SK-N-SH (cell line): ENCODE data around the gene CDK14. TPM values are rescaled to one million over a fixed set of nuclear protein-coding genes. Genes with fewer than 3 reads are reported as not detected.

Experiments used
- CTCF ChIA-PET: fragments of 300-600, 350-600 bp; formaldehyde crosslinking; extraction: SDS; loops from one replicate; lab custom pipeline; 2021; lab: Yijun Ruan, JAX
- POLR2A ChIA-PET: fragments of 350-600 bp; sonication (Branson Sonifier 250); formaldehyde crosslinking; extraction: SDS; loops from one replicate; lab custom pipeline; 2020; ENCODE audit warnings: antibody characterized with exemption, inconsistent platforms; lab: Yijun Ruan, JAX
- DNase-seq: peaks from one replicate; pipeline ENCODE4 v3.0.0; 2012
- H2AFZ ChIP-seq: fragments of 200-600 bp; sonication (generic); 2 replicates; pipeline ENCODE4 v1.8.1; 2016; ENCODE audit warnings: antibody characterized with exemption, mild to moderate bottlenecking, low read depth
- H3F3A ChIP-seq: fragments of 200-600 bp; sonication (generic); replicated peaks from 2 replicates; pipeline ENCODE3; 2016; ENCODE audit warnings: antibody characterized with exemption, mild to moderate bottlenecking; ENCODE audit not compliant: insufficient read depth
- H3K27ac ChIP-seq, 2 experiments: fragments of 200-500 bp in 1 of 2; fragments of 200-600 bp in 1 of 2; sonication (Bioruptor generic) in 1 of 2; sonication (generic), shearing (Covaris generic) in 1 of 2; 2 replicates each; pipeline versions ENCODE4 v1.5.1 to v1.6.1; 2014 to 2016; ENCODE audit warnings: low read depth in 2 of 2, inconsistent platforms in 1 of 2, low read length in 1 of 2, mild to moderate bottlenecking in 1 of 2, mixed read lengths in 1 of 2
- H3K27me3 ChIP-seq: fragments of 200-600 bp; sonication (generic), shearing (Covaris generic); 2 replicates; pipeline ENCODE4 v1.6.1; 2016; ENCODE audit warnings: mixed run types; ENCODE audit not compliant: insufficient read depth
- H3K36me3 ChIP-seq, 2 experiments: fragments of 200-500 bp in 1 of 2; fragments of 200-600 bp in 1 of 2; sonication (Bioruptor generic) in 1 of 2; sonication (generic) in 1 of 2; replicated peaks in 1 of 2; 2 replicates each; pipeline versions ENCODE3 to v1.5.1; 2014 to 2016; ENCODE audit warnings: low read length in 1 of 2, mild to moderate bottlenecking in 1 of 2; ENCODE audit not compliant: insufficient read depth in 2 of 2, control insufficient read depth in 1 of 2
- H3K4me1 ChIP-seq, 2 experiments: fragments of 200-500 bp in 1 of 2; fragments of 200-600 bp in 1 of 2; sonication (Bioruptor generic) in 1 of 2; sonication (generic), shearing (Covaris generic) in 1 of 2; 2 replicates each; pipeline versions ENCODE4 v1.5.1 to v1.6.1; 2014 to 2016; ENCODE audit warnings: low read depth in 1 of 2, low read length in 1 of 2, mixed run types in 1 of 2; ENCODE audit not compliant: insufficient read depth in 2 of 2, control insufficient read depth in 1 of 2
- H3K4me2 ChIP-seq: fragments of 200-600 bp; sonication (generic), shearing (Covaris generic); 2 replicates; pipeline ENCODE4 v1.6.1; 2017; ENCODE audit warnings: mixed run types
- H3K4me3 ChIP-seq, 2 experiments: fragments of 200-500 bp in 1 of 2; fragments of 200-600 bp in 1 of 2; sonication (Bioruptor generic) in 1 of 2; sonication (generic), shearing (Covaris generic) in 1 of 2; 2 replicates each; pipeline versions ENCODE4 v1.5.1 to v1.8.1; 2014 to 2016; ENCODE audit warnings: low read depth in 2 of 2, inconsistent platforms in 1 of 2, low read length in 1 of 2, mild to moderate bottlenecking in 1 of 2, mixed read lengths in 1 of 2, moderate library complexity in 1 of 2
- H3K79me2 ChIP-seq: fragments of 200-600 bp; sonication (generic); 2 replicates; pipeline ENCODE4 v1.8.1; 2017; ENCODE audit warnings: mild to moderate bottlenecking; ENCODE audit not compliant: insufficient read depth
- H3K9ac ChIP-seq: fragments of 200-600 bp; sonication (generic); 2 replicates; pipeline ENCODE4 v1.6.1; 2017; ENCODE audit warnings: mixed run types
- H3K9me2 ChIP-seq: fragments of 200-600 bp; sonication (generic); 2 replicates; pipeline ENCODE4 v1.6.1; 2017; ENCODE audit warnings: mixed run types
- H3K9me3 ChIP-seq: fragments of 200-600 bp; sonication (generic); 2 replicates; pipeline ENCODE4 v1.6.1; 2017; ENCODE audit warnings: mixed run types, mild to moderate bottlenecking, moderate library complexity
- H4K20me1 ChIP-seq: fragments of 200-600 bp; sonication (generic); 2 replicates; pipeline ENCODE4 v1.6.1; 2017; ENCODE audit warnings: mild to moderate bottlenecking, mixed run types; ENCODE audit not compliant: insufficient read depth
- ELF1 ChIP-seq: IDR thresholded peaks from 2 replicates; pipeline ENCODE4 v1.4.0; 2012
- EZH2phosphoT487 ChIP-seq: fragments of 200-600 bp; sonication (generic); IDR thresholded peaks from 2 replicates; pipeline ENCODE4 v1.6.1; 2017; ENCODE audit warnings: low read depth, mixed run types, mild to moderate bottlenecking, antibody characterized with exemption, moderate library complexity, borderline replicate concordance
- FOXJ3 ChIP-seq: sonication (generic); formaldehyde crosslinking; IDR thresholded peaks from 2 replicates; pipeline ENCODE4 v1.5.1; 2020; ENCODE audit warnings: mild to moderate bottlenecking, missing genetic modification reagents
- FOXM1 ChIP-seq: IDR thresholded peaks from 2 replicates; pipeline ENCODE4 v1.4.0; 2012; ENCODE audit warnings: low read depth, mild to moderate bottlenecking
- JUND ChIP-seq: IDR thresholded peaks from 2 replicates; pipeline ENCODE4 v1.4.0; 2012
- NFIC ChIP-seq: IDR thresholded peaks from 2 replicates; pipeline ENCODE4 v1.4.0; 2012; ENCODE audit warnings: borderline replicate concordance
- POLR2AphosphoS5 ChIP-seq: IDR thresholded peaks from 2 replicates; pipeline ENCODE4 v1.6.1; 2012; ENCODE audit warnings: low read depth, low read length
- RCOR1 ChIP-seq: fragments of 150-350 bp; IDR thresholded peaks from 2 replicates; pipeline ENCODE4 v1.6.1; 2017; ENCODE audit warnings: antibody characterized with exemption, low read length
- RFX5 ChIP-seq: IDR thresholded peaks from 2 replicates; pipeline ENCODE4 v1.6.1; 2012; ENCODE audit warnings: mild to moderate bottlenecking, improper control_type of control experiment, low read length
- RXRA ChIP-seq: IDR thresholded peaks from 2 replicates; pipeline ENCODE4 v1.4.0; 2012; ENCODE audit warnings: low read depth, mild to moderate bottlenecking, borderline replicate concordance
- TAF1 ChIP-seq: IDR thresholded peaks from 2 replicates; pipeline ENCODE4 v1.6.1; 2012; ENCODE audit warnings: low read depth, mild to moderate bottlenecking, low read length, moderate library complexity, borderline replicate concordance
- YY1 ChIP-seq: IDR thresholded peaks from 2 replicates; pipeline ENCODE4 v1.4.0; 2012; ENCODE audit warnings: low read depth, mild to moderate bottlenecking
- WGBS: methylation state at CpG from one replicate; pipeline ENCODE4 v1.1.6; 2017; ENCODE audit warnings: low lambda C conversion rate; 5-methylcytosine and 5-hydroxymethylcytosine counted together
- polyA plus RNA-seq, 3 experiments: library from polyadenylated mRNA; depleted of rRNA; stranded (reverse); fragments of >200 nt; gene quantifications; 2 replicates each; pipeline ENCODE4 v1.2.3, GENCODE V29; 2012
- TF ChIP-seq, protein P1 (sequence below): IDR thresholded peaks from 2 replicates; pipeline ENCODE4 v1.4.0; 2012; ENCODE audit warnings: low read depth
- TF ChIP-seq, protein P2 (sequence below): fragments of 150-350 bp; IDR thresholded peaks from 2 replicates; pipeline ENCODE4 v1.6.1; 2017; ENCODE audit warnings: antibody characterized with exemption, low read length, low read depth, borderline replicate concordance
- TF ChIP-seq, protein P3 (sequence below): IDR thresholded peaks from 2 replicates; pipeline ENCODE4 v1.6.1; 2012; ENCODE audit warnings: mild to moderate bottlenecking, low read depth, low read length, moderate library complexity
- TF ChIP-seq, protein P4 (sequence below): IDR thresholded peaks from 2 replicates; pipeline ENCODE4 v1.4.0; 2012; ENCODE audit warnings: low read depth, borderline replicate concordance
- TF ChIP-seq, protein P5 (sequence below): IDR thresholded peaks from 2 replicates; pipeline ENCODE4; 2012

The CDK14 gene
- polyA plus RNA-seq, 1 of the 3 experiments (the other 2 are of a cell fraction) = 13.9 TPM

DNA sequence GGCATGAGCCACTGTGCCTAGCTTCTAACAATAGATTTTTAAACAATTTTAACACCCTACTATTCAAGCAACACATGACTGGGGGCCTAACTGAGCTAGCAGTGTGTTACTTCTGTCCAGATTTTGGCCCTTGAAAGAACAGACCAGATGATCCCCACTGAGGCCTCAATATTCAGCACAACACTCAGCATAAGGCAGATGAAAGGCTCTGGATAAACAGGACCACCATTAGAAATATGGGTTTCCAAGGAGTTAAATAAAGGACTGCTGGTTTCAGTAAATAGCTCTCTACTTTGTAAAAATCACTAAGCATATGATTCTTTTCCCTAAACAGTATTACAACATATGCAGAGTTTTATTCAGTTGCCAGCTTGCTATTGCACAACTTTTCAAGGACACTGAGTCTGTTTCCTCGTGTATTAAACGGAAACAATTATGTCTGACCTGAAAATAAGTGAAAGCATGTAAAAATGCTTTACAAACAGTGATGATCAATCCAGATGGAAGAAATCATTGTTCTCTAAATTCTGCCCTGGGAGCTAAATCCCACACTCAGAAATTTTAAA is 644.3 kb downstream of the CDK14 start:
- H3K4me3 ChIP-seq = no peak overlapping the region
- peaks cover 5 to 8% of the 10 kb centered on the region in 2 experiments; a peak in 2 of 4 replicates for H3K4me1 ChIP-seq
- no peaks in the 10 kb centered on the region for H3K9me2 ChIP-seq
- ChIA-PET CTCF (interaction anchor here (1.2 to 2.8 kb wide), 3 partner anchors 10 to 15 kb away, joined by 5 to 13 read pairs (median 7); no protein-coding TSS in a partner anchor), POLR2A (no interaction called here)
- H3F3A ChIP-seq = no peaks in the 10 kb centered on the region
- no peak for DNase-seq
- no peak overlapping the region for H3K4me2 ChIP-seq
- H3K27ac ChIP-seq = no peak overlapping the region
- TF ChIP-seq YY1 = no peak
- TF ChIP-seq POLR2AphosphoS5 = no peak
- TF ChIP-seq, protein P1, sequence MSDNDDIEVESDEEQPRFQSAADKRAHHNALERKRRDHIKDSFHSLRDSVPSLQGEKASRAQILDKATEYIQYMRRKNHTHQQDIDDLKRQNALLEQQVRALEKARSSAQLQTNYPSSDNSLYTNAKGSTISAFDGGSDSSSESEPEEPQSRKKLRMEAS = no peak
- TF ChIP-seq, protein P2, sequence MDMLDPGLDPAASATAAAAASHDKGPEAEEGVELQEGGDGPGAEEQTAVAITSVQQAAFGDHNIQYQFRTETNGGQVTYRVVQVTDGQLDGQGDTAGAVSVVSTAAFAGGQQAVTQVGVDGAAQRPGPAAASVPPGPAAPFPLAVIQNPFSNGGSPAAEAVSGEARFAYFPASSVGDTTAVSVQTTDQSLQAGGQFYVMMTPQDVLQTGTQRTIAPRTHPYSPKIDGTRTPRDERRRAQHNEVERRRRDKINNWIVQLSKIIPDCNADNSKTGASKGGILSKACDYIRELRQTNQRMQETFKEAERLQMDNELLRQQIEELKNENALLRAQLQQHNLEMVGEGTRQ = no peak
- no peak for TF ChIP-seq RCOR1
- TF ChIP-seq JUND = no peak
- TF ChIP-seq, protein P3, sequence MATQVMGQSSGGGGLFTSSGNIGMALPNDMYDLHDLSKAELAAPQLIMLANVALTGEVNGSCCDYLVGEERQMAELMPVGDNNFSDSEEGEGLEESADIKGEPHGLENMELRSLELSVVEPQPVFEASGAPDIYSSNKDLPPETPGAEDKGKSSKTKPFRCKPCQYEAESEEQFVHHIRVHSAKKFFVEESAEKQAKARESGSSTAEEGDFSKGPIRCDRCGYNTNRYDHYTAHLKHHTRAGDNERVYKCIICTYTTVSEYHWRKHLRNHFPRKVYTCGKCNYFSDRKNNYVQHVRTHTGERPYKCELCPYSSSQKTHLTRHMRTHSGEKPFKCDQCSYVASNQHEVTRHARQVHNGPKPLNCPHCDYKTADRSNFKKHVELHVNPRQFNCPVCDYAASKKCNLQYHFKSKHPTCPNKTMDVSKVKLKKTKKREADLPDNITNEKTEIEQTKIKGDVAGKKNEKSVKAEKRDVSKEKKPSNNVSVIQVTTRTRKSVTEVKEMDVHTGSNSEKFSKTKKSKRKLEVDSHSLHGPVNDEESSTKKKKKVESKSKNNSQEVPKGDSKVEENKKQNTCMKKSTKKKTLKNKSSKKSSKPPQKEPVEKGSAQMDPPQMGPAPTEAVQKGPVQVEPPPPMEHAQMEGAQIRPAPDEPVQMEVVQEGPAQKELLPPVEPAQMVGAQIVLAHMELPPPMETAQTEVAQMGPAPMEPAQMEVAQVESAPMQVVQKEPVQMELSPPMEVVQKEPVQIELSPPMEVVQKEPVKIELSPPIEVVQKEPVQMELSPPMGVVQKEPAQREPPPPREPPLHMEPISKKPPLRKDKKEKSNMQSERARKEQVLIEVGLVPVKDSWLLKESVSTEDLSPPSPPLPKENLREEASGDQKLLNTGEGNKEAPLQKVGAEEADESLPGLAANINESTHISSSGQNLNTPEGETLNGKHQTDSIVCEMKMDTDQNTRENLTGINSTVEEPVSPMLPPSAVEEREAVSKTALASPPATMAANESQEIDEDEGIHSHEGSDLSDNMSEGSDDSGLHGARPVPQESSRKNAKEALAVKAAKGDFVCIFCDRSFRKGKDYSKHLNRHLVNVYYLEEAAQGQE = no peak
- no peak for TF ChIP-seq ELF1
- no peak for TF ChIP-seq RFX5
- no peak for TF ChIP-seq FOXJ3
- TF ChIP-seq EZH2phosphoT487 = no peak
- no peak for TF ChIP-seq FOXM1
- TF ChIP-seq, protein P4, sequence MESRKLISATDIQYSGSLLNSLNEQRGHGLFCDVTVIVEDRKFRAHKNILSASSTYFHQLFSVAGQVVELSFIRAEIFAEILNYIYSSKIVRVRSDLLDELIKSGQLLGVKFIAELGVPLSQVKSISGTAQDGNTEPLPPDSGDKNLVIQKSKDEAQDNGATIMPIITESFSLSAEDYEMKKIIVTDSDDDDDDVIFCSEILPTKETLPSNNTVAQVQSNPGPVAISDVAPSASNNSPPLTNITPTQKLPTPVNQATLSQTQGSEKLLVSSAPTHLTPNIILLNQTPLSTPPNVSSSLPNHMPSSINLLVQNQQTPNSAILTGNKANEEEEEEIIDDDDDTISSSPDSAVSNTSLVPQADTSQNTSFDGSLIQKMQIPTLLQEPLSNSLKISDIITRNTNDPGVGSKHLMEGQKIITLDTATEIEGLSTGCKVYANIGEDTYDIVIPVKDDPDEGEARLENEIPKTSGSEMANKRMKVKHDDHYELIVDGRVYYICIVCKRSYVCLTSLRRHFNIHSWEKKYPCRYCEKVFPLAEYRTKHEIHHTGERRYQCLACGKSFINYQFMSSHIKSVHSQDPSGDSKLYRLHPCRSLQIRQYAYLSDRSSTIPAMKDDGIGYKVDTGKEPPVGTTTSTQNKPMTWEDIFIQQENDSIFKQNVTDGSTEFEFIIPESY = no peak
- no peak for TF ChIP-seq RXRA
- no peak for TF ChIP-seq NFIC
- TF ChIP-seq, protein P5, sequence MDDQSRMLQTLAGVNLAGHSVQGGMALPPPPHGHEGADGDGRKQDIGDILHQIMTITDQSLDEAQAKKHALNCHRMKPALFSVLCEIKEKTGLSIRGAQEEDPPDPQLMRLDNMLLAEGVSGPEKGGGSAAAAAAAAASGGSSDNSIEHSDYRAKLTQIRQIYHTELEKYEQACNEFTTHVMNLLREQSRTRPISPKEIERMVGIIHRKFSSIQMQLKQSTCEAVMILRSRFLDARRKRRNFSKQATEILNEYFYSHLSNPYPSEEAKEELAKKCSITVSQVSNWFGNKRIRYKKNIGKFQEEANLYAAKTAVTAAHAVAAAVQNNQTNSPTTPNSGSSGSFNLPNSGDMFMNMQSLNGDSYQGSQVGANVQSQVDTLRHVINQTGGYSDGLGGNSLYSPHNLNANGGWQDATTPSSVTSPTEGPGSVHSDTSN = no peak
- no peak for TF ChIP-seq TAF1
- H4K20me1 ChIP-seq = no peaks in the 10 kb centered on the region
- H3K27me3 ChIP-seq = no peaks in the 10 kb centered on the region
- no peaks in the 10 kb centered on the region for H3K36me3 ChIP-seq
- no peaks in the 10 kb centered on the region for H3K9me3 ChIP-seq
- H3K9ac ChIP-seq = no peak overlapping the region
- 72% methylated on average over 2 of the region's 2 CpGs for WGBS
- no peak overlapping the region for H2AFZ ChIP-seq
- no peaks in the 10 kb centered on the region for H3K79me2 ChIP-seq
